ENCODE results near the gene TTF2. TPM values are rescaled to one million over a fixed set of nuclear protein-coding genes. Genes with fewer than 3 reads are reported as not detected.

The TTF2 gene
- total and polyA plus RNA-seq, 2 of the 8 experiments (the other 6 are each of a cell fraction or from before 2014, with no cell fraction given): 16.9 to 89.6 TPM

DNA sequence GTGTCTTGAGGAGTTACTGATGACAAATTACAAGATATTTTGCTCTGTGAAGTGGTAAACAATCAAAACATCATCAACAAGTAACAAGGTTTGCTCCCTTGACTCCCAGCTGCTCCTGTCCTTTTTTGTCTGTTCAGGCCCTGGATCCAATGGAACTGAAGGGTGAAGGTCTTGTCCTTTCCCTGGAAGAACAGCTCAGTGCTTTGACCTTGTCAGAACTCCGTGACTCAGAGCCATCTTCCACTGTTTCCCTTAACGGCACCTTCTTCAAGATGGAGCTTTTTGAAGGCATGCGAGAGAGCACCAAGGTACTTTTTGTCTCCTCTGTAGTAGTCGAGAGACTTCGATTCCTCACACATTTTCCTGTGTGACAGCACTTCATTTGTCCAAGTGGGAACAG lies 32.5 kb downstream of the TTF2 start:
- Histone ChIP-seq H2BK20ac (ENCODE audit: low read length) (no peak overlapping the region), H3K4me1 (replicated peaks in 1 of 4; ENCODE audit: control insufficient read depth in 3 of 4, insufficient read depth in 4 of 4, low read length in 3 of 4) (peaks cover 0 to 9% (median 2%) of the 10 kb centered on the region in 4 experiments; a peak in 2 of 7 replicates), H2BK5ac (ENCODE audit: low read depth, low read length) (peak overlapping the region; percentile 6; the same call in 1 of the 2 replicates), H2AK5ac (ENCODE audit: low read depth, low read length) (no peak overlapping the region), H3K27ac (ENCODE audit: low read depth, low read length) (peak overlapping the region; percentile 54), H3K36me3 (ENCODE audit: control insufficient read depth in 2 of 4, insufficient read depth in 4 of 4, low read length in 3 of 4) (peaks cover 33 to 85% (median 66%) of the 10 kb centered on the region in 4 experiments), H4K91ac (replicated peaks; ENCODE audit: insufficient read length, low read length) (no peak overlapping the region), H2BK12ac (ENCODE audit: low read depth, low read length) (no peak overlapping the region), H3K4me2 (ENCODE audit: insufficient read depth in 1 of 2, low read depth in 2 of 2, low read length in 2 of 2) (no peak overlapping the region), H2BK120ac (replicated peaks; ENCODE audit: low read depth, low read length) (no peak overlapping the region), H3K14ac (ENCODE audit: insufficient read length) (no peak overlapping the region), H3K18ac (ENCODE audit: extremely low read depth, low read length) (no peak overlapping the region), H3K23me2 (ENCODE audit: low read depth, low read length) (no peaks in the 10 kb centered on the region), H3K23ac (ENCODE audit: insufficient read length) (no peak overlapping the region), H3K4ac (replicated peaks; ENCODE audit: insufficient read length, low read depth, low read length) (no peak overlapping the region), H4K5ac (ENCODE audit: insufficient read length, low read depth, low read length) (no peak overlapping the region), H3K4me3 (ENCODE audit: extremely low read depth in 1 of 4, insufficient read depth in 2 of 4, low read depth in 3 of 4, low read length in 4 of 4) (no peak overlapping the region), H3K56ac (replicated peaks; ENCODE audit: insufficient read length, low read depth, low read length) (no peak overlapping the region), H2AFZ (ENCODE audit: low read length) (no peak overlapping the region), H3K9me3 (ENCODE audit: insufficient read depth in 2 of 2, low read depth in 1 of 2, low read length in 1 of 2) (no peaks in the 10 kb centered on the region), H3K9ac (replicated peaks in 1 of 4; ENCODE audit: extremely low read depth in 1 of 4, low read depth in 3 of 4, low read length in 3 of 4) (no peak overlapping the region), H3K79me2 (ENCODE audit: control insufficient read depth in 1 of 2, insufficient read depth in 2 of 2, low read length in 2 of 2) (no peaks in the 10 kb centered on the region), H2BK15ac (ENCODE audit: low read length) (no peak overlapping the region), H4K8ac (ENCODE audit: extremely low read depth, insufficient read depth, low read length) (no peak overlapping the region), H3K27me3 (replicated peaks in 1 of 4; ENCODE audit: control insufficient read depth in 3 of 4, extremely low read depth in 1 of 4, insufficient read depth in 3 of 4, low read length in 3 of 4) (no peaks in the 10 kb centered on the region), H3K79me1 (ENCODE audit: low read depth, low read length) (no peaks in the 10 kb centered on the region), H4K20me1 (replicated peaks in 1 of 2; ENCODE audit: control insufficient read depth in 1 of 2, insufficient read depth in 2 of 2, low read length in 2 of 2) (no peaks in the 10 kb centered on the region)
- POLR2A ChIA-PET (ENCODE audit: partially characterized antibody): interaction anchor here (0.7 to 1.9 kb wide), 8 partner anchors 14 to 186 kb away, joined by 3 to 10 read pairs (median 4); partner anchors contain the start of gene TTF2
- CTCF ChIA-PET (ENCODE audit: partially characterized antibody): interaction anchor here (0.6 to 7.5 kb wide), 16 partner anchors 10 to 328 kb away, joined by 3 to 52 read pairs (median 4); partner anchors contain the start of gene TTF2
- DNase-seq (ENCODE audit: low read depth in 1 of 2, low spot score in 2 of 2): no peak
- FAIRE-seq: no peak
- WGBS, 2 experiments (ENCODE audit: extremely low coverage in 1 of 2, insufficient coverage in 1 of 2, insufficient read length in 1 of 2, insufficient replicate concordance in 2 of 2, low coverage in 1 of 2, low lambda C conversion rate in 2 of 2, missing lambda C conversion rate in 1 of 2): 89% methylated on average over 5 of the region's 5 CpGs; no CpG with 5 or more reads in 1 of the 2 experiments
- TF ChIP-seq, protein P1, sequence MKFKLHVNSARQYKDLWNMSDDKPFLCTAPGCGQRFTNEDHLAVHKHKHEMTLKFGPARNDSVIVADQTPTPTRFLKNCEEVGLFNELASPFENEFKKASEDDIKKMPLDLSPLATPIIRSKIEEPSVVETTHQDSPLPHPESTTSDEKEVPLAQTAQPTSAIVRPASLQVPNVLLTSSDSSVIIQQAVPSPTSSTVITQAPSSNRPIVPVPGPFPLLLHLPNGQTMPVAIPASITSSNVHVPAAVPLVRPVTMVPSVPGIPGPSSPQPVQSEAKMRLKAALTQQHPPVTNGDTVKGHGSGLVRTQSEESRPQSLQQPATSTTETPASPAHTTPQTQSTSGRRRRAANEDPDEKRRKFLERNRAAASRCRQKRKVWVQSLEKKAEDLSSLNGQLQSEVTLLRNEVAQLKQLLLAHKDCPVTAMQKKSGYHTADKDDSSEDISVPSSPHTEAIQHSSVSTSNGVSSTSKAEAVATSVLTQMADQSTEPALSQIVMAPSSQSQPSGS (IDR thresholded peaks at IDR 0.05; ENCODE audit: low read length): no peak
- TF ChIP-seq, protein P2, sequence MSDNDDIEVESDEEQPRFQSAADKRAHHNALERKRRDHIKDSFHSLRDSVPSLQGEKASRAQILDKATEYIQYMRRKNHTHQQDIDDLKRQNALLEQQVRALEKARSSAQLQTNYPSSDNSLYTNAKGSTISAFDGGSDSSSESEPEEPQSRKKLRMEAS (IDR thresholded peaks at IDR 0.05): no peak
- no peak for TF ChIP-seq TEAD4 (IDR thresholded peaks at IDR 0.05; ENCODE audit: low read depth, low read length)
- TF ChIP-seq BCL11A (IDR thresholded peaks at IDR 0.05; ENCODE audit: low read depth in 2 of 2, low read length in 2 of 2): no peak
- no peak for TF ChIP-seq CTBP2 (IDR thresholded peaks at IDR 0.05; ENCODE audit: borderline replicate concordance, insufficient read depth, insufficient read length, low read length)
- TF ChIP-seq MAFK (IDR thresholded peaks at IDR 0.05; ENCODE audit: low read depth, low read length): no peak
- no peak for TF ChIP-seq SIN3A (conservative IDR thresholded peaks at IDR 0.05 in 1 of 2, IDR thresholded peaks at IDR 0.05 in 1 of 2; ENCODE audit: low read depth in 1 of 2, low read length in 2 of 2)
- TF ChIP-seq SUZ12 (IDR thresholded peaks at IDR 0.05; ENCODE audit: low read length): no peak
- no peak for TF ChIP-seq SRF (IDR thresholded peaks at IDR 0.05; ENCODE audit: low read depth, low read length)
- no peak for TF ChIP-seq KDM5A (IDR thresholded peaks at IDR 0.05; ENCODE audit: low read length)
- no peak for TF ChIP-seq CHD1 (IDR thresholded peaks at IDR 0.05; ENCODE audit: low read depth, low read length)
- no peak for TF ChIP-seq RFX5 (IDR thresholded peaks at IDR 0.05; ENCODE audit: borderline replicate concordance, low read depth, low read length)
